ENCODE measurements around the gene LAPTM4A.

LAPTM4A gene

DNA sequence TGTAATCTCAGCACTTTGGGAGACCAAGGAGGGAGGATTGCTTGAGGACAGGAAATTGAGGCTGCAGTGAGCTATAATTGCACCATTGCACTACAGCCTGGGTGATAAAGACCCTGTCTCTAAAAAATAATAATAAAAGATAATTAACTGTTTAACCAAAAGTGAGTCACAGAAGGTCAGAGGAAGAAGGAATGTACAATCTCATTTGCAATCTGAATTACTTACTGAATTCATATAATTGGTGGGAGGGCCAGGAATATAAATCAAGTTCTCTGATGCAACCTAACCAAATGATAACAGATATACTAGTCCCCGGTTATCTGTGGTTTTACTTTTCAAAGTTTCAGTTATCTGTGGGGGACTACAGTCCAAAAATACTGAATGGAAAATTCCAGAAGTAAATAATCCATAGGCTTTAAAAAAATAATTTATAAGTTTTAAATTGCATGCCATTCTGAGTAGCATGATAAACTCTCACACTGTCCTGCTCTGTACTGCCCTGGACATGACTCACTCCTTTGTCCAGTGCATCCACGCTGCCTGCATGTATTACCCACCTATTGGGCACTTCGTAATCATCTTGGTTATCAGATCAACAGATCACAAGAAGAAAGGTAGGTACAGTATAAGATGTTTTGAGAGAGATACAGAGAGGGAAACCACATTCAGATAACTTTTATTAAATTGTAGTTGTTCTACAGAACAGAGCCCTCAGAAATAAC, 26.2 kb downstream of the LAPTM4A start:
- in situ Hi-C loops (cut with HindIII; ENCODE audit: low sequenced_read_pairs) = no loop called here

DNA sequence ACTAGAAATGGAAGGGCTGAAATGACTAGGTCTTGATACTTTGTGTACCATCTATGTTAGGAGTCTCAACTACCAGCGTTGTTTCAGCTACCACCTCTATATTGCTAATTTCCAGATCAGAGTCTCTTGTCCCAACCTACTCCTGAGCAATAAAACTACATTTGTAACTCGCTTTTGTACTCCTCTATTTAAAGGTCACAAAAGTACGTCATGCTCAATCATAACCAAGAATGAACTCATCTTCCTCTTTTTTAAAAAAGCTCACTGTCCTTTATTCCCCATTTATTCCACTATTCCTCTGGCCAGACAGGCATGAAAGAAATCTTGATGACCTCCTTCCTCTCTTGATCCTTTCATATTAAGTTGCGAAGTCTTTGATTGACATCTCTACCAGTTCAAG, 27.7 kb downstream of the LAPTM4A start:
- in situ Hi-C loops (cut with HindIII; ENCODE audit: low sequenced_read_pairs) = loop anchor here (5.0 kb wide), 1 partner anchor 69 kb away; no protein-coding TSS in a partner anchor

DNA sequence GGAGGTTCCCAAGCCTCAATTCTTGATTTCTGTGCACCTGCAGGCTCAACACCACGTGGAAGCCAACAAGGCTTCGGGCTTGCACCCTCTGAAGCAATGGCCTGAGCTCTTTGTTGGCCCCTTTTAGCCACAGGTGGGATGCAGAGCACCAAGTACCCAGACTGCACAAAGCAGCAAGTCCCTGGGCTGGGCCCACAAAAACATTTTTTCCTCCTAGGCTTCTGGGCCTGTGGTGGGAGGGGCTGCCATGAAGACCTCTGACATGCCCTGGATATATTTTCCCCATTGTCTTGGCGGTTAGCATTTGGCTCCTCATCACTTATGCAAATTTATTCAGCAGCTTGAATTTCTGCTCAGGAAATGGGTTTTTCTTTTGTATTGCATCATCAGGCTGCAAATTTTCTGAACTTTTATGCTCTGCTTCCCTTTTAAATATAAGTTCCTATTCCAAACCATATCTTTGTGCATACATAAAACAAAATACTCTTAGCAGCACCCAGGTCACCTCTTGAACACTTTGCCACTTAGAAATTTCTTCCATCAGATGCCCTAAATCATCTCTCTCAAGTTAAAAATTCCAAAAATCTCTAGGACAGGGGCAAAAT, 29.9 kb downstream of the LAPTM4A start:
- in situ Hi-C loops (cut with HindIII; ENCODE audit: low sequenced_read_pairs) = loop anchor here (5.0 kb wide), 1 partner anchor 71 kb away; no protein-coding TSS in a partner anchor

DNA sequence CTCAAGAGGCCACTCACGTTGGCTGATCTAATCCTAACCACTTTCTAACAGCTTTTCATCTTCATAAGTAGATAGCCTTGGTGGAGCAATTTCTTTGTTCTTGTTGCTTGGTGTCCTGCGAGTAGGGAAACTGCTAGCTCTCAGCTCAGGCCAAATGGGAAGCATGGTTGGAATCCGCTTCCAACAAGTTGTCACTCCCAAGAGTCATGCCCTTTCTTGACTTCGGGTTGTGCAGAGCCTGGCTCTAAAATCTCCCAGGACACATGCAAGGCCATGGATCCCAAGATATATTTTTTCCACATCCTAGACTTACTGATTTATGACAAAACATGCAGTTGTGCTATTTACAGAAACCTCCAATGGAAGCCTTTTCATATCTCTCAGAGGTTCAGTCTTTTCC, 31.7 kb downstream of the LAPTM4A start:
- in situ Hi-C loops (cut with HindIII; ENCODE audit: low sequenced_read_pairs) = loop anchor here (5.0 kb wide), 1 partner anchor 73 kb away; no protein-coding TSS in a partner anchor

DNA sequence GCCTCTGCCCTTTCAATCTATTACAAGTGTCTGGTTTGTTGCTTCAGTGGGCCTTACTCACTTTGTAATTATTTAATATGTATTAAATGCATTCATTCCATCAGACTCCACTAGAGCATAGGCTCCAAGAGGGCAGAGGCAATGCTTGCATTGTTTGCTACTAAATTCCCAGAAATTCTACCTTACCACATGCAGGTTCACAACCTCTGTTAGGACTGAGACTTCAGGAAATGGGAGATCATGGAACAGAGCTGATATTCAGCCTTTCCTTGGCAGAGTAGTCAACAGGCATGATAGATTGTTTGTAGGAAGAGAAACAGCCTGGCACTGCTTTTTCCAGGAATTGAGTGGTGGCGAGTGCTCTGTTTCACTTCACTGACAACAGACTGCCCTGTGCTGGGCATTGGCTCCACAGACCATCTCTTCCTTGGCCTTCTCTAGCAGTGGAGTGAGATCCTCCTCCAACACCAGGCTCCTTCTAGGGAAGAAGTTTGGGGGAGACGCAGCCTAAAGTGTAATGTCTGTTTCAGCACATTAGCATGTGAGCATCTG, 32.8 kb downstream of the LAPTM4A start:
- in situ Hi-C loops (cut with HindIII; ENCODE audit: low sequenced_read_pairs) = no loop called here

DNA sequence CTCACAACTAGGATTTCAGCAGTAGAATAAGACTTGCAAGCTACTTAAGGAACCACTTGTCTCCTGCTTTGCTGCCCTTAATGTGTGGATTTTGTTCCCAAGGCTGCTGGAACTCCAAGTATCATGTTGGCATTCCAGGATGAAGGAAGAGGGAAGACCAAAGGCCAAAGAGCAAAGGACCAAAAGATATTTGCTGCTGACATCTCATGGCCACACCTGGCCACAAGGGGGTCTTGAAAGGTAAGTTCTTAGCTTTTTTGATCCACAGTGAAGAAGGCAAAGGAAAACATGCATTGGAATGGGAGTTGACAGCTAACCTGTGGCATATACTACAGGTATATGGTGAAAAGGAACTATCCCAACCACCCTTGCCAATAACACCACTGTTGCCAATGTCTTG, 35.1 kb downstream of the LAPTM4A start:
- in situ Hi-C loops (cut with HindIII; ENCODE audit: low sequenced_read_pairs) = no loop called here

DNA sequence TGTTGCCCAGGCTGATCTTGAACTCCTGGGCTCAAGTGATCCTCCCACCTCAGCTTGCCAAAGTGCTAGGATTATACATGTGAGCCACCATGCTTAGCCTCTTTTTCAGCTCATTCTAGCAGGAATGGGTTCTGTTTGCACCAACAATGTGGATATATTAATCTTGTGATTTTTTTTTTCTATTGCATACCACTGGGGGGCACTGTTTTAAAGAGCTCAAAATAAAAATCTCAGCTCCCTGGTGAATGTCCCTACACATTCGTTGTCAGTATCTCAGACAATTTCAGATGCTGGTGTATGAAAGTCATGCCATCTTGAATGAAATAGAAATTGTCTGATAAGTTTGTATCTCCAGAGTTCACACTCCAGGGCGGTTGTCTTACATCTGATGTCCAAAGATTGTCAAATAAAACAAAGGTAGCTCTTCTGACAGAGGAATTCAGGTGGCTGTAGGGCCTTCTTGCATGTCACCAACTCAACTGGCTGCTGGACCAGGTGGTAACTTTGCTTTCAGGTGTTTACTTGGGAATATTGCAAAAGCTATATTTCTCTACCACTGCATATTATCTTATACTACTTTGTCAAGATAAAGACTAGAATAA, 35.8 kb downstream of the LAPTM4A start:
- in situ Hi-C loops (cut with HindIII; ENCODE audit: low sequenced_read_pairs) = no loop called here

DNA sequence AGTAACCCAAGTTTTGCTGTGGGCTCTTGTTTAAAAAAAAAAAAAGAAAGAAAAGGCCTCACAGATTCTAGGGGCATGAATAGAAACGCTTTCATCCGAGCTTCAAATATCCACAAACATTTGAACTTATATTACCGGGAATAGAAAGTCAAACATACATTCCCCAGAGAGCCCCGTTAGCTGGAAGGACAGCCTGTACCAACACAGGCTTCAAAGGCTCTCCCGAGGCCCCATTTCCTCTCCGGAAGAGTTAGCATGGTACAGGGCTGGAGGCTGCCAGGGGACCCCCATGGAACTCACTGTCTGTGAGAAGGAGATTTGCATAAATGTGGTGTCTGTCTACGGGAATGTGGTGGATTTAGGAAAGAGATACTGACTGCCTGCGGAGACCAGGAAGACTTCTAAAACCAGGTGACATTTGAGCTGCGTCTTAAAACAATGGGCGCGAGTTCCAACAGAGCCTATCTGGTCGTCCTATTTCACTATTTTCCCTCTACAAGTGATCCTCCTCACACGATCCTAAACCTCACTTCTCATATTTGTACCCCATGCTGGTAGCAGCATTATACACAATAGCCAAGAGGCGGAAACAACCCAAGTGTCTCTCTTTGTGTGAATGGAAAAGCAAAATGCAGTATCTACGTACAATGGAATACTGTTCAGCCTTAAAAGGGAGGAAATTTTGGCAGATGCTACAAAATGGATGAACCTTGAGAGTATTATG, 38.1 kb downstream of the LAPTM4A start:
- in situ Hi-C loops (cut with HindIII; ENCODE audit: low sequenced_read_pairs) = loop anchor here (5.0 kb wide), 1 partner anchor 51 kb away; no protein-coding TSS in a partner anchor

DNA sequence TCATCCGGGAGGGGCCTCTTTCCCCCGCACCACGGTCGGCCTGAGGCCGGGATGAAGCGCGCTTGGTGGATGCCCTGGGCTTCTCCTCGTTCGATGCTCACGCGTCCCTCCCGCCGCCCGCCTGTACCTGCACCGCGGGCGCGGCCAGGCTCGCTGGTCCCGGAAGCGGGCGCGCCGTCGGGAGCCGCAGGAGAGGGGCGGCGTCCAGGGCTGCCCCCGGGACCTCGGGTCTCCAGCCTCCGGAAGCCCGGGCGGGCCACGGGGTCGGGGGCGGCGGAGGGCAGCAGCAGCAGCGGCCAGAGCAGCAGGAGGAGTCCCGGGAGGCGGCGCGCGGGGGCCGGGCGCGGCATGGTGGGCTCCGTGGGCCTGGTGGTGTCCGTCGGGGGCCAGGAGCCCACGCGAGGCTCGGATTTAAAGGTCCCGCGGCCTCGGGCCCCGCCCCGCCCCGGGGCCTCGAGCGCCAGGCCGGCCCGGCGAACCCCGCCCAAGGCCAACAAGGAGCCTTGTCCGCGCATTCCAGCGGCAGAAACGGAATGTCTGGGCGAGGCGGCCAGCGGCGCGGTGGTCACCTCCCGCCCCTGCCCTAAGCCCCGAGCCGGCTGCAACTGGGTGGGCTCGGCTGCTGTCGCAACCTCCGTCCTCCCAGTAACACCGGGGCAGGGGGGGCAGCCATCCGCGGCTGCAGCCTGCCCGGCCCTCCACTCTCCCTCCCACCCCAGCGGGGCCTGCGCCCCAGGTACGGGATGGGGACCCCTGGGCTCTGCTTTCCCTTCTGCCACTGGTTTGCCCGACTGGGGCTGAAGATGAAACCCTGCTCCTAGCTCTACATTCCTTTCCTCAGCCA, 38.9 kb downstream of the LAPTM4A start, which contains the start of gene MATN3:
TSS of gene MATN3 (minus strand) at position 387 of the 844 bp plus-strand sequence. CDS start at position 350, 37 bp downstream.
- in situ Hi-C loops (cut with HindIII; ENCODE audit: low sequenced_read_pairs) = loop anchor here (5.0 kb wide), 1 partner anchor 50 kb away; no protein-coding TSS in a partner anchor

DNA sequence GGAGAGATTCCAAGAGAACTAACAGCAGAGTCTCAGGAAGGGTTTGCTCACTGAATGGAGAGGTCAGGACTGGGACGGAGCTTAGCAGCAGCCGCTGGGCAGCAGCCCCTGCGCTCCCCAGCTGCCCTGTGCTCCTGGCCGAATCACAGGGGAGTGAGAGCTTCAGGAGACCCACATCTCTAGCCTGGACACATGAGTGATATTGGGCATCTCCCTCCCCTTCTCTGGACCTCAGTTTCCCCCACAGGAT, 39.5 kb downstream of the LAPTM4A start:
- in situ Hi-C loops (cut with HindIII; ENCODE audit: low sequenced_read_pairs) = loop anchor here (5.0 kb wide), 1 partner anchor 50 kb away; no protein-coding TSS in a partner anchor

DNA sequence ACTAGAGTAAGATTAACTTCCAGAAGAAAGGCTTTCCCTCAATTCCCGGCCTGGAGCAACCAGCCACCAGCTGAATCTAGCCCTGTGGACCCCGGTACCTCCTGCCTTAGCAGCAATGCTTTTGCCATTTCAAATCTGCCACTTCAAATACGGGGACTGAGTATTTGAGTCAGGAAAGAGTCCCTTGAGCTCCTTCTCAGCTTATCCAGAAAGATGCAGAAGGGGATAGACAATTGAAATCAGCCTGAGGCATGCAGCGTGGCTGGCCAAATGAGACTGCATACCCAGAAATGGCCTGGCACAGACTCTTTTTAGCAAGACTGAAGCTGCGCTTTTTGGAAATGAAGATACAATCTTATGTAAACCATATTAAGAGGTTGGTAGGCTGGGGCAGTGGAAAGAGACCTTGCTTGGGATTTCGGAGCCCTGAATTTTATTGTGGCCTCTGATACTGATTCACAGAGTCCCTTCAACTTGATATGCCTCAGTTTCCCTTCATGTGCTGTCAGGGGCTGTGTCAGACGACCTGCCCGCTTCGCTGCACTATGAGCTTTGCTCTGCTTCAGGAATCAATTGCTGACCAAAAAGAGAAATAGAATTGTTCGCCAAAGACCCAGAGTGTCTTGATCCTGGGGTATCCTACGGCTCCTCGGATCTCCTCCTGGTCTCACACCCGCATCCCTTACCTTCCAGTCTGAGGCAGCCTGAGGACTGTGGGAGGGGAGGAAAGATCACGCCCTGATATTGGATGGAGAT, 40.0 kb downstream of the LAPTM4A start:
- in situ Hi-C loops (cut with HindIII; ENCODE audit: low sequenced_read_pairs) = loop anchor here (5.0 kb wide), 1 partner anchor 49 kb away; no protein-coding TSS in a partner anchor

DNA sequence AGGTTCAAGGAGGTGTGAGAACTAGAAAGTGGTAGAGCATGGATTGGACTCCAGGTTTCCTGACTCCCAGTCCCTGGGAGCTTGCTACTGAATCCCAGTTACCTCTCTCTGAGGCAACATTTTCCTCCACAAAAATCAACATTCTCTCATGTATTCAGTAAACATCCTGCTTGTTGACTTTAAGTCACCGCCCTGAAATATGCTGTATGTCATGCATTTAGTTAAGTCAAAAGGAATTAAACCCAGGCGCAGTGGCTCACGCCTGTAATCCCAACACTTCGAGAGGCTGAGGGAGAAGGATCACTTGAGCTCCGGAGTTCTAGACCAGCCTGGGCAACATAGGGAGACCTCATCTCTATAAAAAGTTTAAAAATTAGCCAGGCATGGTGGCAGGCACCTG, 42.7 kb downstream of the LAPTM4A start:
- in situ Hi-C loops (cut with HindIII; ENCODE audit: low sequenced_read_pairs) = no loop called here

DNA sequence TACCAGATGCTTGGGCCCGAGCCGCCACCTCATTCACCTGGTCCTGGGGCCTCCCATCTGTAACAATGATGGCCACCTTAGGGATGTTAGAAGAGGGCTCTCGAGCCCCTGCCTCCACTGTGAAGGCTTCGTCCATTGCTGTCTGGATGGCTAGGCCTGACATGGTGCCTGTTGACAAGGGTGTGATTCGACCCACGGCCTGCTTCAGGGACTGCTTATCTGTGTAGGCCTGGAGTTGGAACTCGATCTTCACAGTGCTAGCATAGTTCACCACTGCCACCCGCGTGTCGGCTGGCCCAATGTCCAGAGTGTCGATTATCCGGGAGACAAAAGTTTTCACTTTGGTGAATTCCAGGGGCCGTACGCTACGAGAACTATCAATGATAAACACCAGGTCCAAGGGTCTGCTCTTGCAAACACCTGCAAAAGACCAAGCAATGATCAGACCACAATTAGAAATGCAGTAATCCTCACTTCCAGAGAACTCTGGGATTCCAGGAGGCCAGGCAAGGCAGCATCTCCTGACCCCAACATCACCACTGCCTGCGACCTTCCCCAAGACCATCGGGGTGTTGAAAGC, 45.4 kb downstream of the LAPTM4A start:
- in situ Hi-C loops (cut with HindIII; ENCODE audit: low sequenced_read_pairs) = no loop called here

DNA sequence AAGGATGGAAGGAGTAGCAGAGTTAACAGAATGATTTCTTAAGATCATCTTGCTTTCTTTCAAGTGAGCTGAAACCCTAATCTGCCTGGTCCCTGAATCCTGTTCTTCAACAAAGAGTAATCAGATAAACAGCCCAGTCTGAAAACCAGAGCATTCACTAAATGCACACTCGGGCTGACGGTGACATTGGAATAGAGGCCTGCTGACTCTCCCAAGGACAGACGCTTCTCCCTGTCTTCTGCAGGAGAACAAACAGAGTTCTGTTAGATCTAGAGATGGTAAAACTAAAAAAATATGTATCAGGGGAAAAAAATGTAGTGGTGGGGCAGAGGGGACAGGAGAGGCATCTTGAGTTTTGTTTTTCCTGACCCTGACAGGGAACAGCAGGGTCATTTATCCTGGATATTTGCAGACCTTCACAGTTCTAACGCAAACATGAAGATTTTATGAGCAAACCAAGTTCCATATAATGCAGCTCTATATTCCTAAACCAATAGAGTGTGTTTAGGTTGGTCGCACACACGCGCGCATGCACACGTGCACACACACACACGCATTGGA, 46.3 kb downstream of the LAPTM4A start:
- in situ Hi-C loops (cut with HindIII; ENCODE audit: low sequenced_read_pairs) = no loop called here

DNA sequence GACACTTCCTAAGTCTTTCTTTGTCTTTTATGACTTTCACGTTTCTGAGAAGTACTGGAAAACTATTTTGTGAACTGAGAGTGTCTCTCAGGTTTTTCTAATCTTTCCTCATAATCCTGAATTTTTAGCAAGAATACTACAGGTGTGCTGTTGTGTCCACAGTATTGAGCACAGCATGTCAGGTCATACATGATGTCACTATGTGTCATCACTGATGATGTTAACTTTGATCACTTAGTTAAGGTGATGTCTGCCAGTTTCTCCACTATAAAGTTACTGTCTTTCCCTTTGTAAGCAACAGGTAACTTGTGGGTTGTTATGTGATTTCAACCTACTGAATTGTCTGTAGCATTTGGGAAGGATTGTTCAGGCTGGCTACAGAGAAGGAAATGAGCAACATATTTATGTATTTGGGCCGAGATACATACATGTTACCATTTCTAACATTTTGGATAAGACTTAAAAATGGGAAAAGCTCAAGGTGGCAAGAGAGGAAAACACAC, 50.0 kb downstream of the LAPTM4A start:
- in situ Hi-C loops (cut with HindIII; ENCODE audit: low sequenced_read_pairs) = no loop called here

DNA sequence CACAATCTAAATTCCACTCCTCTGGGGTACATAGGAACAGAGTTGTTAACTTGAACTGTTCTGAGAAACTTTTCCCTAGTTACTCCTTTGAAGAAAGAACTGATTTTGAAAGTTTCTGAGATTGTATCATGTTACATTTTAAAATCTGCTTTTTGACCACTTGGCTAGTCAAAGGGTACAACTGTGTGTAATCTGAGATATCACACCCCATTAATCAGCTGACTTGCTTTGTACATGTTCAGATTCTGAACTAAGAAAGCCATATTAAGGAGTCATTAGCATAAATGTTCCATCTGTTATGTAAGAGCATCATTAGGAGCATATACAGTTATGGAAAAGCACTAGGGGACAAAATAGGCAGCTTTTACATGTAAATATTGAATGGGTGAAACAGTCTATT, 57.7 kb downstream of the LAPTM4A start:
- in situ Hi-C loops (cut with HindIII; ENCODE audit: low sequenced_read_pairs) = no loop called here

DNA sequence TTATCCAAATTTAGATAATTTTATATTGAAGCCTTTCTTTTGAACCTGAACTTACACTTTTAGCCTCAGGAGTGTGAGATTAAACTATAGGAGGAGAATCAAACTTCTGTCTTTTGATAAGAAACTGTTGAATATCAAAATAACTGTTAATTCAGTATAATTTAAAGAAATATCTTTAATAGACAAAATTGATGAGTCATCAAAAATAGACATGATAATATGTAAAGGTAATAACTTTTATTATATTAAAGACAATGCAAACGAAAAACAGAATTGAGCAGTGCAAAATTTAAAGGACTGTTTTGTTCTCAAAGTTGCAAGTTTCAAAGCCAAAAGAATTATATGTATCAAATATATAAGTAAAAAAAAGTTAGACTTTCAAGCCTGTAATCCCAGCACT, 59.5 kb downstream of the LAPTM4A start:
- in situ Hi-C loops (cut with HindIII; ENCODE audit: low sequenced_read_pairs) = no loop called here

DNA sequence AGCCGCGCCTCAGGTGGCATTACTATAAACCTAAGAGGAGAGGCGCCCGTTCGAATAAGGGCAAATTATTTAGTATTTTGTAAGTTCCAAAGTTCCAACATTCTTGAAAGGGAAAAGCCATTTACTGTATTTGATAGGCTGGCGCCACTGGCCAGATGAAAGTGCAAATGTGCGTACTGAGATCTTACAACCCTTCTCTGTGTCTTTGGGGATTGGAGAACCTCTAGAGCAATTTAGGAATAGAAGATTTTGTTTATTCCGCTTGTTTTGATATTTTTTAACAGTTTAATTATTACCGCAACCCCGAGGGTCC, 61.1 kb downstream of the LAPTM4A start:
- in situ Hi-C loops (cut with HindIII; ENCODE audit: low sequenced_read_pairs) = no loop called here
